GM19328 (cell line): ENCODE data around the gene XPO1.
"Not testable (repeated sequence)": the region's sequence is repeated elsewhere in the genome, so short reads cannot be mapped to it uniquely, and the experiment has no call there.

Experiments used
- ATAC-seq: cut with Tn5 transposase; IDR thresholded peaks from one replicate; pipeline ENCODE4 v1.9.1; 2021; ENCODE audit warnings: mild to moderate bottlenecking, moderate library complexity; ENCODE audit not compliant: unreplicated experiment

The XPO1 gene, protein sequence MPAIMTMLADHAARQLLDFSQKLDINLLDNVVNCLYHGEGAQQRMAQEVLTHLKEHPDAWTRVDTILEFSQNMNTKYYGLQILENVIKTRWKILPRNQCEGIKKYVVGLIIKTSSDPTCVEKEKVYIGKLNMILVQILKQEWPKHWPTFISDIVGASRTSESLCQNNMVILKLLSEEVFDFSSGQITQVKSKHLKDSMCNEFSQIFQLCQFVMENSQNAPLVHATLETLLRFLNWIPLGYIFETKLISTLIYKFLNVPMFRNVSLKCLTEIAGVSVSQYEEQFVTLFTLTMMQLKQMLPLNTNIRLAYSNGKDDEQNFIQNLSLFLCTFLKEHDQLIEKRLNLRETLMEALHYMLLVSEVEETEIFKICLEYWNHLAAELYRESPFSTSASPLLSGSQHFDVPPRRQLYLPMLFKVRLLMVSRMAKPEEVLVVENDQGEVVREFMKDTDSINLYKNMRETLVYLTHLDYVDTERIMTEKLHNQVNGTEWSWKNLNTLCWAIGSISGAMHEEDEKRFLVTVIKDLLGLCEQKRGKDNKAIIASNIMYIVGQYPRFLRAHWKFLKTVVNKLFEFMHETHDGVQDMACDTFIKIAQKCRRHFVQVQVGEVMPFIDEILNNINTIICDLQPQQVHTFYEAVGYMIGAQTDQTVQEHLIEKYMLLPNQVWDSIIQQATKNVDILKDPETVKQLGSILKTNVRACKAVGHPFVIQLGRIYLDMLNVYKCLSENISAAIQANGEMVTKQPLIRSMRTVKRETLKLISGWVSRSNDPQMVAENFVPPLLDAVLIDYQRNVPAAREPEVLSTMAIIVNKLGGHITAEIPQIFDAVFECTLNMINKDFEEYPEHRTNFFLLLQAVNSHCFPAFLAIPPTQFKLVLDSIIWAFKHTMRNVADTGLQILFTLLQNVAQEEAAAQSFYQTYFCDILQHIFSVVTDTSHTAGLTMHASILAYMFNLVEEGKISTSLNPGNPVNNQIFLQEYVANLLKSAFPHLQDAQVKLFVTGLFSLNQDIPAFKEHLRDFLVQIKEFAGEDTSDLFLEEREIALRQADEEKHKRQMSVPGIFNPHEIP (N-terminal part only)

DNA sequence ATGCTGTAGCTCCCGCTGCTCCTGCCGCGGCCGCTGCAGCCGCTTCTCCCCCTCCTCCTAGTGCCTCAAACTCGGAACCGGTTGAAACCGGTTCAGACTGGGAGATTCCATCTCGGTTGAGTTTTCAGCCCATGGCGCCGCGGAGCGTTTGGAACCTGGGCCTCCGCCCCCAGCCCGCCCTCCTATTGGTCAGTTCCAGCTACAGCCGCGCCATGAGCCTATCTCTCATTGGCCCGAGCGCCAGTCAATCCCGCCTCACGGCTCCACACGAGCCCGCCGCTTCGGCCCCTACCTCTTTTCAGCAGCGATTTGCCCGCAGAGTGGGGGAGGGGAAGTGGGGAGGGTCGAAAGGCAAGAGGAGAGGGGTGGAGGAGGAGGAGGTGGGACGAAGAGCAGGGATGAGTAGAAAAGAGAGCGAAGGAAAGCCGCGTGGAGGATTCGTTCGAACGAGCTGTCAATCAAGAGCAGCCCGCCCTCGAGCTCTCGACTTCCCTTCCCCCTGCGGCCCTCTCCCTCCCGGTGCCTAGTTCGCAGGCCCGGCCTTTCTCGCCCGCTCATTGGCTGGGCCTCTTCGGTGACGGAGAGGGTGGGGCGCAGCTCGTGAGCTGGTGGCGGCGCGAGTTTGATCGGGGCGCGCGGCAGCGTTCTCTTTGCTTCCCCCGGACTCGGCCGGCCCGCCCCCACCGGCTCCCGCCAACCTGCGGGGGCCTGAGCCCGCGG, at the start of gene XPO1:
TSS of gene XPO1 (minus strand) at position 157 of the 720 bp plus-strand sequence. CDS start 4,459 bp downstream, outside the sequence.
- ATAC-seq = peak; percentile 77

DNA sequence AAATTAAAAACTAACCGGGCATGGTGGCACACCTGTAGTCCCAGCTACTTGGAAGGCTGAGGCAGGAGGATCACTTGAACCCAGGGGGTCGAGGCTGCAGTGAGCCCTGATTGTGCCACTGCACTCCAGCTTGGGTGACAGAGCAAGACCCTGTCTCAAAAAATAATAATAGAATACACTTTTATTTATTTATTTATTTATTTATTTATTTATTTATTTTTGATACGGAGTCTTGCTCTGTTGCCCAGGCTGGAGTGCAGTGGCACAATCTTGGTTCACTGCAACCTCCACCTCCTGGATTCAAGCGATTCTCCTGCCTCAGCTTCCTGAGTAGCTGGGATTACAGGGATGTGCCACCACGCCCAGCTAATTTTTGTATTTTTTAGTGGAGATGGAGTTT, 48.8 kb upstream of the XPO1 start:
- ATAC-seq = not testable (repeated sequence)

DNA sequence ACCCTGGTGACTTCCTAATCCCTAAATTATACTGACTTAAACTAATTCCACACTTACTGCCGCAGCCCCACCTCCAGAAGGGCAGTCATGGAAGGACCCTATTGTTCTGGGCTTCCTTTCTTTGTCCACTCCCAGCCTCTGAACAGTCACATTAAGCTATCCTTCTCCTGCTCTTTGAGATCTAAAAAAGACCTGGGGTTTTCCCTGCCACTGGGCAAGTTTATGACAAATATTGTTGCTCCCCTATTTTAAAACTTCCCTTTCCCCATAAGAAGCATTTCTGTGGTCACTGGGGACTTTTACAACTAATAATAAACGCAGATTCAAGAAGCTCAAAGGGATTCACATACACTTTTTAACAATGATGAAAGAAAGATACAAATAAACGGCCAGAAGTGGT, 47.2 kb upstream of the XPO1 start:
- no peak for ATAC-seq

DNA sequence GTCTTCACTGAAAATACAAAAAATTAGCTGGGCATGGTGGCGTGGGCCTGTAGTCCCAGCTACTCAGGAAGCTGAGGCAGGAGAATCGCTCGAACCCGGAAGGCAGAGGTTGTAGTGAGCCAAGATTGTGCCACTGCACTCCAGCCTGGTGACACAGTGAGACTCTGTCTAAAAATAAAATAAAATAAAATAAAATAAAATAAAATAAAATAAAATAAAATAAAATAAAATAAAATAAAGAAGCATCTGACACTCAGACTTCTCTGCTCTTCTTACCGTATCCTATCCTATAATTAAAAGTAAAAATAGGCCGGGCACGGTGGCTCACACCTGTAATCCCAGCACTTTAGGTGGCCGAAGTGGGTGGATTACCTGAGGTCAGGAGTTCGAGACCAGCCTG, 46.2 kb upstream of the XPO1 start:
- not testable (repeated sequence) for ATAC-seq

DNA sequence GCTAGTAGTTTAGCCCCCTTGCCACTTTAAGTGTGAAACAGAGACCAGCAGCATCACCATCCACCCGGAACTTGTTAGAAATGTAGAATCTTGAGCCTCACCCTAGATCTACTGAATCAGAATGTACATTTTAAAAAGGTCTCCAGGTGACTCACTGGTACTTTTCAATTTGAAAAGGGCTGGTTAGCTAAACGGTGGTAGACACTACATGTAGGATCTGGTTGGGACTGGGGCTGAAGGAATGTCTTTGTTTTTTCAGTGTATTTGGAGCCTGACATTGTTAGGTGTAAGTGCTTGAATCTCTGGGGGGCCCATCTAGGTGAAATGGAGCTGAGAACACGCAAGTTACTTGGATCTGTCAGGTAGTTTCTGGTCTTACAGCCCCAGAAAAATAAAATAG, 44.0 kb upstream of the XPO1 start:
- ATAC-seq = no peak

DNA sequence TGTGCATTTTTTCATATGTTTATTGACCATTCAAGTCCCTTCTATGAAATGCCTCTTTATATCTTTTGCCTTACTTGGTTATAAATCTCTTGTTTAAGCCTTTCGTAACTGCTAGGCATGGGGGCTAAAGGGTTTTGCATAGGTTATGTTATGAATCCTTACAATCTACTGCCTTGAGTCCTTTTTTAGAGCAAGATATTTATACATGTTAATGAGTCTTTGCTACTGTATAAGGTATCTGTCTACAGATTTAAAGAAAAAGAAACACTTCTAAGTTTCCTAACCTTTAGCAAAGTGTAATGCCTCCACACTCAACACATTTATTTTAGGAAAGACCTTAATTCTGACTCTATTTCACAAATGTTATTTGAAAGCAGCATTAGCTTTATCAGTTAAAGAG, 43.6 kb upstream of the XPO1 start:
- ATAC-seq = no peak

DNA sequence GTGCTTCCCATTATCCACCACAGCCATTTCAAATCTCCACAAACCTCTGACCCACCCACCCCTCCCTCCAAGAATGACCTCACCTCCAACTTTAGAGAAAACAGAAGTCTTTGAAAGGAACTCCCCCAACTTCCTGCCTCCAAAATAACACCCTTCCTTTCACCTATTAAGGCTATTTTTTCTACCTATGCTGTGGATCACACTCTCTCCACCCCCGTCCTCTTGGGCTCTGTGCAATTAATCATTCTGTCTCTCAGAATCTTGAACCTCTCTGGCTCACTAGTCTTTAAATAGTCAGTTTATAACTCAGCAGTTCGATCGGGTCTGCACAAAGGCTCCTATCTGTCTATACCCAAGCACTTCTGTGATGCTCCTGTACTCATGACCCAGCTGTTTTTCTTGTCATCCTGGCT, 37.3 kb upstream of the XPO1 start:
- no peak for ATAC-seq

DNA sequence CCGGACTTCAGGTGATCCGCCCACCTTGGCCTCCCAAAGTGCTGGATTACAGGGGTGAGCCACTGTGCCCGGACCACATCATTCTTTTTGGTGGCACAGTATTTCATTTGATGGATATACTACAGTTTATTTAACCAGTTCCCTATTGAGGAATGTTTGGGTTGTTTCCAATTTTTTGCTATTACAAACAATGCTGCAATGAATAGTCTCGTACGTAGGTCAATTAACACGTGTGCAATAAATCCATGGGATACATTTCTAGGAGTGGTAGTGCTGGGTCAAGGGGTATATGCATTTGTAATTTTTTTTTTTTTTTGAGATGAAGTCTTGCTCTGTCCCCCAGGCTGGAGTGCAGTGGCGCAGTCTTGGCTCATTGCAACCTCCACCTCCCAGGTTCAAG, 28.4 kb upstream of the XPO1 start:
- no peak for ATAC-seq

DNA sequence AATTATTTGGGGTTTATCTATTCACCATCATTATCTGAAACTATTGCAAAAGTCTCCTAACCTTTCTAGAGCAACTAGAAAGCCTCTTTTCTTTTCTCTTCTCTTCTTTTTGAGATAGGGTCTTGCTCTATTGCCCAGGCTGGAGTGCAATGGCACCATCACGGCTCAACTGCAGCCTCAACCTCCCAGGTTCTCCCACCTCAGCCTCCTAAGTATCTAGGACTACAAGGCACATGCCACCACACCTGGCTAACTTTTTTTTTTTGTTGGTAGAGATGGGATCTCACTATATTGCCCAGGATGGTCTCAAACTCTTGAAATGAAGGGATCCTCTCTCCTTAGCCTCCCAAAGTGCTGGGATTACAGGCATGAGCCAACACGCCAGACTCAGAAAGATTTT, 24.5 kb upstream of the XPO1 start:
- no peak for ATAC-seq

DNA sequence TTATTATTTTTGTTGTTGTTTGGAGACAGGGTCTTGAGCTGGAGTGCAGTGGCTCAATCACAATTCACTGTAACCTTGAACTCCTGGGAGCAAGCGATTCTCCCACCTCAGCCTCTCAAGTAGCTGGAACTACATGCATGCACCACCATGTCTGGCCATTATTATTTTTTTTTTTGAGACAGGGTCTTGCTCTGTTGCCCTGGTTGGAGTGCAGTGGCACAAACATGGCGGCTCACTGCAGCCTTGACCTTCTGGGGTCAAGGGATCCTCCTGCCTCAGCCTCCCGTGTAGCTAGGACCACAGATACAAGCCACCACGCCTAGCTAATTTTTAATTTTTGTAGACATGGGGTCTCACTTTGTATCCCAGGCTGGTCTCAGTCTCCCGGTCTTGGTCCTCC, 20.0 kb upstream of the XPO1 start:
- no peak for ATAC-seq

DNA sequence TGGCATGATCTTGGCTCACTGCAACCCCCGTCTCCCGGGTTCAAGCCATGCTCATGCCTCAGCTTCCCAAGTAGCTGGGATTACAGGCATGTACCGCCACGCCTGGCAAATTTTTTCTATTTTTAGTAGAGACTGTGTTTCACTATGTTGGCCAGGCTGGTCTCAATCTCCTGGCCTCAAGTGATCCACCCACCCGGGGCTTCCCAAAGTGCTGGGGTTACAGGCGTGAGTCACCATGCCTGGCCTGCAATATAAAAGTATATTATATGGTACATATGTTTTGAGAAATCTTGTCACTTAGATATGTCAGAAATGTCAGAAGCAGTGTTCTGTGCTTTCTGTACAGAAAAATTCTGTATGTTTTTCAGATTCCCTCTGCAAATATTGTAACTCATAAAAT, 19.2 kb upstream of the XPO1 start:
- ATAC-seq = no peak

DNA sequence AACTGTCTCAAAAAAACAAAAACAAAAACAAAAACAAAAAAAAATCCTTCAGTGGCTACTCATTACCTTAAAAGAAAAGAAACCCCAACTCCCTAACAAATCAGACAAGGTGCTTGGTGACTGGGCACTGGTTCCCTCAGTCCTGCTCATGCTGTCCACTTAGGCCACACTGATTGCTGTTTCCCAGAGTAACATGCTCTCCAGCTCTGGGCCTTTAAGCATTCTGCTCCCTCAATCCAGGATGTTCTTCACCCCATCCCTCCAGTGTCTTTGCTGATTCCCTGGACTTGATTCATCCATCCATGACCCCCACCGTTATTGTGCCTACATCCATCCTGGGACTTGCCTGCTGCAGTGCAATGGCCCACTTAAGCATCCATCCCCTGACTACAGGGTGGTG, 16.4 kb upstream of the XPO1 start:
- ATAC-seq = no peak

DNA sequence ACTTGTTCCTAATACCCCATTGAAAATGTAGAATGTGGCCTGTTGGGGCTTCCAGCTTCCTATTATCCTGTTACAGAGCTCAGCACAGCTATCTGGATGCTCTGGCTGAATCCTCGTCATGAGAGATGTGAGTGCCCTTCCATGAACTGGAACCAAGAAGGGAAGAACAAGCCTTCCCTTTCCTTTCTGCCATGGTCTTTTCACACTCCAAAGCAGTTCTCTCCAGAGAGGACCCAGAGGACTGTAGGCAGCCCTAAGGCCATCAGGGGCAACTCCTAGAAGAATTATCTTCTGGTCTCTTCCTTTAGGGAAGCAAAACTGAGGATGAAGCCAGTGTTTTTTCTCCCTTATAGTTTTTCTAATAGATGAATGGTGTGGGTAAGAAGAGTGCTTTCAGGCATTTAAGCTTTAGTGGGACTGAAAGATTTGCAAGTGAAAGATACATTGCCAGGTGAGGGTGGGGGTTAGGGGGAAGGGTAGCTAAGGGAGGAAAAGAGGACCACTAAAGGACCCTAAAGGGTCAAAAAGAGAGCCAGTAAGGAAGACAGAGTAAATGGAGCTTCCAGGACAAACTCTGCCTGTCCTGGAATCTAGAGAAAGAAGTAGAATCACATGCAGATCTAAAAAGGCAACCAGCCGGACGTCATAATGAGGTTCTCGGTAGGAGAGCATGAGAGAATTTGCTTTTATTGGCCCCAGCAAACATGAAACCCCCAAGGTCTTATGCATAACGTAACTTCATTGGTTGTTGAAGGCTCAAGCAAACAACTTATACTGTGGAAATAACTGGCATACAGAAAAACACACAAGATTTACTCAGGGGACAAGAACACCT, 12.4 kb upstream of the XPO1 start:
- ATAC-seq = no peak

DNA sequence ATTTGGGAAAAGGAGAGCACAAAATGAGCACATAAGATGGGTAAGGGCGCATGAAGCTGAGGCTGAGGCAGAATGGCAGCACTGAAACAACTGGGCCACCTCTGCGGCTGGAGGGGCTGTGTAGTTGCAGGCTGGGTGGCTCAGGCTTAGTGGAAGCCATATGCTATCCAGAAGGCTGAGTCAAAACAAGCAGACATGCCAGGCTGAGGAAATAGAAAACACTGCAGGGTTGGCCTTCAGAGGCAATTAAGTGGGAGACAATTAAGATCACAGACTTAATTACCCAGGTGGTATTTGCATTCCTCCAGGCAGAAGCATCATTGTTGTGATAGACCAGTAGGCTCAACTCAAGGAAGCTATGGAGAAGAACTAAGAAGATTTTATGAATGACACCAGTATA, 11.4 kb upstream of the XPO1 start:
- ATAC-seq = no peak

DNA sequence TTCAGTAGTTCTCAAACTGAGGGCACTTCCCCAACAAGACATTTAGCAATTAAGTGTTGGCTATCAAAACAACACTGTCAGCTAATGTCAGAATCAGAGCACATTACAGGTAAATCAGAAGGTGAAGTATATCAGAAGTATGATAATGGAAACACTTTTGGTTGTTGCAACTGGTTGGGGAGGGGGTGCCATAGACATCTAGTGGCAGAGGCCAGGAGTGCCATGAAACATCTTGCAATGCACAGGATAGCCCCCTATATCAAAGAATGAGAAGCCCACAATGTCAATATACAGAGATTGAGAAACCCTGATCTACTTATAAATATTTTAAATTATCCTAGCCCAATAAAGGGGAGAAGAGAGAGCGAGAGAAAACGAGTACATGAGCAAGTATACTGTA, 4.9 kb upstream of the XPO1 start:
- no peak for ATAC-seq

DNA sequence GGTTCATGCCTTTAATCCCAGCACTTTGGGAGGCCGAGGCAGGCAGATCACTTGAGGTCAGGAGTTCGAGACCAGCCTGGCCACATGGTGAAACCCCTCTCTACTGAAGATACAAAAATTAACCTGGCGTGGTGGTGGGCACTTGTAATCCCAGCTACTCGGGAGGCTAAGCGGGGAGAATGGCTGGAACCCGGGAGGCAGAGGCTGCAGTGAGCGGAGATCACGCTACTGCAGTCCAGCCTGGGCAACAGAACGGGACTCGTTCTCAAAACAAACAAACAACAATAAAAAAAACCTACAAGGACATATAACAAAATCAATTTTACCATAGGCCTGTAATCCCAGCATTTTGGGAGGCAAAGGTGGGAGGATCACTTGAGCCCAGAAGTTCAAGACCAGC, 2.0 kb upstream of the XPO1 start:
- not testable (repeated sequence) for ATAC-seq

DNA sequence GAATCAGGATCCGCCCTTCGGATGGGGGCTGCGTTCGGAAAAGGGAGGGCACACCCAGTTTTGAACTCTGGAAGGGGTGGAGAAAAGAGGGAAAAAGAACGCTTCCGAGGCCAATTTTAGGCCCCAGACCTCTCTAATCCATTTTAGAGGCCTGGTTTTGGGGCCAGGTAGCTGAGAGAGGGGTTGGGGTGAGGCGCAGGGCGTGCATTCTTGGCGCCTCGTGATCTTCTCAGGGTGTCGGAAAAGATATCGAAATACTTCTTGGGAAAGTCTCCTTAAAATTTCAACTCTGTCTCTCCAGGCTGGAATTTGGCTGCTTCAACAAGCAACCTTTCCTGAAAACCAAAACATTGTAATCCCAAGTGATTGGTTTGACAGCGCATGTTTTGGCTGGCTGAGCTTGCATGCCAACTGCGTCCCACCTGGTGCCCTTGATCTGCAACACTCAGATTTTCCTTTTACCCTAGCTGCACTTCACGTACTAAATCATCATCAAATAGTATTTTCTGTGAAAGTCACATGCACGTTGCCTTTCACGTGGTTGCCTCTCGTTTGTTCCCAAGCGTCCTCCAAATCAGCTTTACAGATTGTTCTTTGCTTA, 864 bp upstream of the XPO1 start:
- no peak for ATAC-seq

DNA sequence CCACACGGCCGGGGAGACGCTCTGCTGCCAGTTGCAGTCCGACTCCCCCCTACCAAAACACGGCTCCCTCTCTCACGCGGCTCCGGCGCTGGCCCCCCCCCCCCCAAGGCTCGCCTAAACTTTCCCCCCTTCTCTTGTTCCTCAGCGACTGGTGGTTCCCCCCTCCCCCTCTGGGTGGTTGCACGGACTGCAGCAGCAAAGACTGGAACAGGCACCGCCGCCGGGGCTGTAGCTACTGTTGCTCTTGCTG, 281 bp downstream of the XPO1 start:
- no peak for ATAC-seq

DNA sequence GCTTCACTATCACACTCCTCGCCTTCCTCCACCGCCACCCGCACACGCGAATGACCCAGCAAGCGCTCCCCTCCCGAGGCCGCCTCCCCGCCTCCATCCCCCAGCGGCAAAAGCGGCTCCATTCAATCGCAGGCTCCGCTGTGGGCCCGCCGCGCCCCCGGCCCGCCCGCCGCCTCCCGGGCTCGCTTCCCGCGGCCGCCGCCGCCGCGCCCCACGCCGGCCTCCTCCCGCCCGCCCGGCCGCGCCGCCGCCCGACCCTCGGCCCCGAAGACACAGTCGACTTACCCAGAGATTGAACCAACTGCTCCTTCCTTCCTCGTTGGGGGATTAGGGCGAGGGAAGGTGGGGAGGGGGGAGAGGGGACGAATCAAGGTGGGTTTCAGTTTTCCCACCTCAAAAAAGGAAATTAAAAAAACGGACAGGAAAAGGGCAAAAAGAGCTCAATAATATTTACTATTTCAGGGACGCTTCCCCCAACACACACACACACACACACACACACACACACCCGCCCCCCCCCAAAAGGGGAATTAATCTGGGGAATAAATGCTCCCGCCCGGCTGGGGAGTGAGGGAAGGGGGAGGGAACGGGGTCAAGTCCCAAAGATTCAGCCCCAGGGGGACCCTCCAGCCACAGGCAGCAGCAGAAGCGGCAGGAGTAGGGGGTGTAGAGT, 743 bp downstream of the XPO1 start:
- ATAC-seq = no peak
